ENCODE measurements around the gene FBXW9.

The FBXW9 gene

DNA sequence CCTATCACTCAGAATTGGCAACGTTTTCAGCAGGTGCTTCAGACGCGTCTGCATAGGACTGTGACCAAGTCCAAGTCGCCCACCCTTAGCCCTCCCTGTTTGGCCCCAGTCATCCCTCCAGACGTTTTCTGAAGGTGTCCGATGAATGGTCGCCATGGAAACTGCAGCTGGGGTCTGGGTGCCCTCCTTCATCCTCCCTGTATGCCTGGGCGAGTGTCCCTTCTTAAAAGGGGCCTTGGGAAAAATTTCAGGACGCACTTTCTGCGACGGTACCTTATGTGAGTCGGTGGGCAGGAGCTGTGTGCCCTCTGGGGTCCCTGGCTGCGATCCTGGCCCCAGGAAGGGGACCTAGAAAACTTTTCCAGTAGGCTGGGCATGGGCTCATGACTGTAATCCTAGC lies 55.0 kb downstream of the FBXW9 start:
- TF ChIP-seq, protein P1, sequence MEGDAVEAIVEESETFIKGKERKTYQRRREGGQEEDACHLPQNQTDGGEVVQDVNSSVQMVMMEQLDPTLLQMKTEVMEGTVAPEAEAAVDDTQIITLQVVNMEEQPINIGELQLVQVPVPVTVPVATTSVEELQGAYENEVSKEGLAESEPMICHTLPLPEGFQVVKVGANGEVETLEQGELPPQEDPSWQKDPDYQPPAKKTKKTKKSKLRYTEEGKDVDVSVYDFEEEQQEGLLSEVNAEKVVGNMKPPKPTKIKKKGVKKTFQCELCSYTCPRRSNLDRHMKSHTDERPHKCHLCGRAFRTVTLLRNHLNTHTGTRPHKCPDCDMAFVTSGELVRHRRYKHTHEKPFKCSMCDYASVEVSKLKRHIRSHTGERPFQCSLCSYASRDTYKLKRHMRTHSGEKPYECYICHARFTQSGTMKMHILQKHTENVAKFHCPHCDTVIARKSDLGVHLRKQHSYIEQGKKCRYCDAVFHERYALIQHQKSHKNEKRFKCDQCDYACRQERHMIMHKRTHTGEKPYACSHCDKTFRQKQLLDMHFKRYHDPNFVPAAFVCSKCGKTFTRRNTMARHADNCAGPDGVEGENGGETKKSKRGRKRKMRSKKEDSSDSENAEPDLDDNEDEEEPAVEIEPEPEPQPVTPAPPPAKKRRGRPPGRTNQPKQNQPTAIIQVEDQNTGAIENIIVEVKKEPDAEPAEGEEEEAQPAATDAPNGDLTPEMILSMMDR (conservative IDR thresholded peaks at IDR 0.05; ENCODE audit: low read depth, low read length): no peak
- DNase-seq (ENCODE audit: low read depth): no peak
- H3K4me3 ChIP-seq (ENCODE audit: low read depth, low read length): no peak overlapping the region

DNA sequence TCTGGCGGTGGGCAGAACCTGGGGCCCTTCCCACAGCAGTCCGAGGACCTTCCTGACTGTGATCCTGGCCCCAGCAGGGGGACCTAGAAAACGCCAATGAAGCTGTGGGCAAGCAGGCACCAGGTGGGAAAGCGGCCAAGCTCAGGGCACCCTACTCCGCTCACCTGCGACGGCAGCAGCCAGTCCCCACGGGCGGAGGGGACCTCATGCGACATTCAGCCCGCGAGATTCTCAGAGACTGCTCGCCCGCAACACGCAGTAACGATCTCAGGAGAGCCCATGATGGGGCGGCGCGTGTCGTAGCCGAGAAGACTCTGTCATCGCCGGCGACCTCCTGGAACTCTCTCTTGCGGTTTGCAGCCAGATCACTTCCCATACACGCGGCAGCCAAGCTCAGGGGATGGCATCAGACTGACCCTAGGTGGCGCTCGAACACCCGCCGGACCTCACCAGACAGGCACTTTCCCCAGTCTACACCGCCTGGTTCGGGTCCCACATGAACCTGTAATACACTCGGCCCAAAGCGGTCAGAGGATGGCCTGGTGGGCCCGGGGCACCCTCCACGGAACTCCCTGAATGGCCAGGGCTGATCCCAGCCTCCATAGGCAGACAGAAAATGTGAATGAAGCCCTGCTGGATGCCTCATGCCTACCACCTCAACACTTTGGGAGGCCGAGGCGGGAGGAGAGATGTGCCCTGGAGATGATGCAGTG lies 56.4 kb downstream of the FBXW9 start:
- peak; percentile 82 for DNase-seq (ENCODE audit: low read depth)
- peak overlapping the region; percentile 27 for H3K4me3 ChIP-seq (ENCODE audit: low read depth, low read length)
- TF ChIP-seq, protein P1 (conservative IDR thresholded peaks at IDR 0.05; ENCODE audit: low read depth, low read length): peak; percentile 84
